ENCODE measurements around the gene IP6K3. TPM values are rescaled to one million over a fixed set of nuclear protein-coding genes. Genes with fewer than 3 reads are reported as not detected.
A peak's percentile ranks its signal among the peaks of the same experiment; 100 is the strongest.

IP6K3 gene
- total and polyA plus RNA-seq, 2 experiments from 2014 or later: 0.14 to 0.16 TPM

DNA sequence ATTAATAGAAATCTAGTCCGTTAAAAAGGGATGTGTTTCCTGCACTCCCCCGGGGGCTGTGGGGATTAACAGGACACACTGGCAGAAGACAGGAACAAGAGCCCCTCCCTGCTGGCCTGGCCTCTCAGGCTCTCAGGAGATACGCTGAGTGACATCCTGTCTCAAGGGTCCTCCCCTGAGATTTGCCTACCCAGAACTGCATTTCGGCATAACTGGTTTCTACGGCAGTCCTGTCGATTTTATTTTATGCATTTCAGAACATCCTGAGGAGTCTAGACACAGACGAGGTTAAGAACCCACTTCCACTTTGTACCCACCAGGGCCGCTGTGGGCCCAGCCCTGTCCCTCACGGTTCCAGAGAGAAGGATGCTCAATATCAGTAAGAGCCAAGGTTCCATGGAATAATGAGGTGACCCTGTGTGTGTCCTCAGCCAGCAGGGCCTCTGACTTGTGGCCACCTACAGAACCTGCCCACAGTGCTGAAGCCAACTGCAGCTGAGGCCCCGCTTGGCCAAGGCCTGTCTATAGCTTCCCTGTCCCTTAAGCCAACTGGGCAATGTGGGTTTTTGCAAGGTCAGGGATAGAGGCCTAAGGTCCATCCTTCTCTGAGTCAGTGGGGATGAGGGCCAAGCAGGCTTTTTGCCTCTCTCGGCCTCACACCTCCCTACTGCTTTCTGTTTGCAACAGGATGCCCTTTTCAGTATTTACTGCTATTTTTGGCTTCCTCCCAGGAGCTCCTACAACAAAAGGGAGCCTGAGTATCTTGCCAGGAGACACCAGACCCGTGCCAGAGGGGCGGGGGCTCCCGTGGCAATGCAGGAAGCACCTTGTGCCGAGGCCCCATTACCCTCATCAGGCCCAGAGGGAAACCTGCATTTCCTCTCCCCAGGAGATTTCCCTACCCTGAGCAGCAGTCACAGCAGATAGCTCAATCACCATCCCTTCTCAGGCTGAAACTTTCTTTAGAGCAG lies 49.9 kb downstream of the IP6K3 start:
- Mint-ChIP-seq H3K4me3 (no peak overlapping the region; the same call in 2 of the 3 replicates), H3K9me3 (no peaks in the 10 kb centered on the region), H3K36me3 (ENCODE audit: low read depth) (peaks cover 64% of the 10 kb centered on the region), H3K27me3 (ENCODE audit: insufficient read depth, low read depth, poor library complexity) (peaks cover 19% of the 10 kb centered on the region), H3K27ac (peak overlapping the region; percentile 69), H3K4me1 (peaks cover 31% of the 10 kb centered on the region)
- H2AFZ ChIP-seq: no peak overlapping the region
- no peak for ATAC-seq
- no peak overlapping the region for H3K4me2 ChIP-seq
- H3K36me3 ChIP-seq (ENCODE audit: insufficient read depth): peaks cover 10% of the 10 kb centered on the region
- H4K20me1 ChIP-seq (replicated peaks; ENCODE audit: insufficient read depth): peaks cover 6% of the 10 kb centered on the region
- H3K4me1 ChIP-seq (ENCODE audit: insufficient read depth): 0 out of 2 replicates have a peak, but pooled peaks cover 2% of the 10 kb centered on the region
- no peak overlapping the region for H3K27ac ChIP-seq (ENCODE audit: low read depth)
- 0 out of 2 replicates have a peak, but pooled peaks cover 5% of the 10 kb centered on the region for H3F3A ChIP-seq (replicated peaks; ENCODE audit: low read depth)
- TF ChIP-seq STAT1 (IDR thresholded peaks at IDR 0.05; ENCODE audit: unreplicated experiment): no peak
- TF ChIP-seq, protein P1, sequence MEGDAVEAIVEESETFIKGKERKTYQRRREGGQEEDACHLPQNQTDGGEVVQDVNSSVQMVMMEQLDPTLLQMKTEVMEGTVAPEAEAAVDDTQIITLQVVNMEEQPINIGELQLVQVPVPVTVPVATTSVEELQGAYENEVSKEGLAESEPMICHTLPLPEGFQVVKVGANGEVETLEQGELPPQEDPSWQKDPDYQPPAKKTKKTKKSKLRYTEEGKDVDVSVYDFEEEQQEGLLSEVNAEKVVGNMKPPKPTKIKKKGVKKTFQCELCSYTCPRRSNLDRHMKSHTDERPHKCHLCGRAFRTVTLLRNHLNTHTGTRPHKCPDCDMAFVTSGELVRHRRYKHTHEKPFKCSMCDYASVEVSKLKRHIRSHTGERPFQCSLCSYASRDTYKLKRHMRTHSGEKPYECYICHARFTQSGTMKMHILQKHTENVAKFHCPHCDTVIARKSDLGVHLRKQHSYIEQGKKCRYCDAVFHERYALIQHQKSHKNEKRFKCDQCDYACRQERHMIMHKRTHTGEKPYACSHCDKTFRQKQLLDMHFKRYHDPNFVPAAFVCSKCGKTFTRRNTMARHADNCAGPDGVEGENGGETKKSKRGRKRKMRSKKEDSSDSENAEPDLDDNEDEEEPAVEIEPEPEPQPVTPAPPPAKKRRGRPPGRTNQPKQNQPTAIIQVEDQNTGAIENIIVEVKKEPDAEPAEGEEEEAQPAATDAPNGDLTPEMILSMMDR (conservative IDR thresholded peaks at IDR 0.05; ENCODE audit: low read depth in 2 of 2): no peak
- TF ChIP-seq JUNB (IDR thresholded peaks at IDR 0.05; ENCODE audit: unreplicated experiment): no peak
- no peak for TF ChIP-seq EZH2phosphoT487 (IDR thresholded peaks at IDR 0.05; ENCODE audit: unreplicated experiment)
- TF ChIP-seq, protein P2, sequence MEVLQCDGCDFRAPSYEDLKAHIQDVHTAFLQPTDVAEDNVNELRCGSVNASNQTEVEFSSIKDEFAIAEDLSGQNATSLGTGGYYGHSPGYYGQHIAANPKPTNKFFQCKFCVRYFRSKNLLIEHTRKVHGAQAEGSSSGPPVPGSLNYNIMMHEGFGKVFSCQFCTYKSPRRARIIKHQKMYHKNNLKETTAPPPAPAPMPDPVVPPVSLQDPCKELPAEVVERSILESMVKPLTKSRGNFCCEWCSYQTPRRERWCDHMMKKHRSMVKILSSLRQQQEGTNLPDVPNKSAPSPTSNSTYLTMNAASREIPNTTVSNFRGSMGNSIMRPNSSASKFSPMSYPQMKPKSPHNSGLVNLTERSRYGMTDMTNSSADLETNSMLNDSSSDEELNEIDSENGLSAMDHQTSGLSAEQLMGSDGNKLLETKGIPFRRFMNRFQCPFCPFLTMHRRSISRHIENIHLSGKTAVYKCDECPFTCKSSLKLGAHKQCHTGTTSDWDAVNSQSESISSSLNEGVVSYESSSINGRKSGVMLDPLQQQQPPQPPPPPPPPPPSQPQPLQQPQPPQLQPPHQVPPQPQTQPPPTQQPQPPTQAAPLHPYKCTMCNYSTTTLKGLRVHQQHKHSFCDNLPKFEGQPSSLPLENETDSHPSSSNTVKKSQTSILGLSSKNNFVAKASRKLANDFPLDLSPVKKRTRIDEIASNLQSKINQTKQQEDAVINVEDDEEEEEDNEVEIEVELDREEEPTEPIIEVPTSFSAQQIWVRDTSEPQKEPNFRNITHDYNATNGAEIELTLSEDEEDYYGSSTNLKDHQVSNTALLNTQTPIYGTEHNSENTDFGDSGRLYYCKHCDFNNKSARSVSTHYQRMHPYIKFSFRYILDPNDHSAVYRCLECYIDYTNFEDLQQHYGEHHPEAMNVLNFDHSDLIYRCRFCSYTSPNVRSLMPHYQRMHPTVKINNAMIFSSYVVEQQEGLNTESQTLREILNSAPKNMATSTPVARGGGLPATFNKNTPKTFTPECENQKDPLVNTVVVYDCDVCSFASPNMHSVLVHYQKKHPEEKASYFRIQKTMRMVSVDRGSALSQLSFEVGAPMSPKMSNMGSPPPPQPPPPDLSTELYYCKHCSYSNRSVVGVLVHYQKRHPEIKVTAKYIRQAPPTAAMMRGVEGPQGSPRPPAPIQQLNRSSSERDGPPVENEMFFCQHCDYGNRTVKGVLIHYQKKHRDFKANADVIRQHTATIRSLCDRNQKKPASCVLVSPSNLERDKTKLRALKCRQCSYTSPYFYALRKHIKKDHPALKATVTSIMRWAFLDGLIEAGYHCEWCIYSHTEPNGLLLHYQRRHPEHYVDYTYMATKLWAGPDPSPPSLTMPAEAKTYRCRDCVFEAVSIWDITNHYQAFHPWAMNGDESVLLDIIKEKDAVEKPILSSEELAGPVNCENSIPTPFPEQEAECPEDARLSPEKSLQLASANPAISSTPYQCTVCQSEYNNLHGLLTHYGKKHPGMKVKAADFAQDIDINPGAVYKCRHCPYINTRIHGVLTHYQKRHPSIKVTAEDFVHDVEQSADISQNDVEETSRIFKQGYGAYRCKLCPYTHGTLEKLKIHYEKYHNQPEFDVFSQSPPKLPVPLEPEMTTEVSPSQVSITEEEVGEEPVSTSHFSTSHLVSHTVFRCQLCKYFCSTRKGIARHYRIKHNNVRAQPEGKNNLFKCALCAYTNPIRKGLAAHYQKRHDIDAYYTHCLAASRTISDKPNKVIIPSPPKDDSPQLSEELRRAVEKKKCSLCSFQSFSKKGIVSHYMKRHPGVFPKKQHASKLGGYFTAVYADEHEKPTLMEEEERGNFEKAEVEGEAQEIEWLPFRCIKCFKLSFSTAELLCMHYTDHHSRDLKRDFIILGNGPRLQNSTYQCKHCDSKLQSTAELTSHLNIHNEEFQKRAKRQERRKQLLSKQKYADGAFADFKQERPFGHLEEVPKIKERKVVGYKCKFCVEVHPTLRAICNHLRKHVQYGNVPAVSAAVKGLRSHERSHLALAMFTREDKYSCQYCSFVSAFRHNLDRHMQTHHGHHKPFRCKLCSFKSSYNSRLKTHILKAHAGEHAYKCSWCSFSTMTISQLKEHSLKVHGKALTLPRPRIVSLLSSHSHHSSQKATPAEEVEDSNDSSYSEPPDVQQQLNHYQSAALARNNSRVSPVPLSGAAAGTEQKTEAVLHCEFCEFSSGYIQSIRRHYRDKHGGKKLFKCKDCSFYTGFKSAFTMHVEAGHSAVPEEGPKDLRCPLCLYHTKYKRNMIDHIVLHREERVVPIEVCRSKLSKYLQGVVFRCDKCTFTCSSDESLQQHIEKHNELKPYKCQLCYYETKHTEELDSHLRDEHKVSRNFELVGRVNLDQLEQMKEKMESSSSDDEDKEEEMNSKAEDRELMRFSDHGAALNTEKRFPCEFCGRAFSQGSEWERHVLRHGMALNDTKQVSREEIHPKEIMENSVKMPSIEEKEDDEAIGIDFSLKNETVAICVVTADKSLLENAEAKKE (CRISPR knock-in tag; IDR thresholded peaks at IDR 0.05): no peak
- no peak for TF ChIP-seq ZNF331 (CRISPR knock-in tag; IDR thresholded peaks at IDR 0.05; ENCODE audit: low read depth)
- TF ChIP-seq ZNF114 (CRISPR knock-in tag; IDR thresholded peaks at IDR 0.05): no peak
- TF ChIP-seq CREB1 (CRISPR knock-in tag; IDR thresholded peaks at IDR 0.05; ENCODE audit: low read depth): no peak
- no peak for TF ChIP-seq EZH2 (IDR thresholded peaks at IDR 0.05; ENCODE audit: low read depth, unreplicated experiment)
- TF ChIP-seq, protein P3, sequence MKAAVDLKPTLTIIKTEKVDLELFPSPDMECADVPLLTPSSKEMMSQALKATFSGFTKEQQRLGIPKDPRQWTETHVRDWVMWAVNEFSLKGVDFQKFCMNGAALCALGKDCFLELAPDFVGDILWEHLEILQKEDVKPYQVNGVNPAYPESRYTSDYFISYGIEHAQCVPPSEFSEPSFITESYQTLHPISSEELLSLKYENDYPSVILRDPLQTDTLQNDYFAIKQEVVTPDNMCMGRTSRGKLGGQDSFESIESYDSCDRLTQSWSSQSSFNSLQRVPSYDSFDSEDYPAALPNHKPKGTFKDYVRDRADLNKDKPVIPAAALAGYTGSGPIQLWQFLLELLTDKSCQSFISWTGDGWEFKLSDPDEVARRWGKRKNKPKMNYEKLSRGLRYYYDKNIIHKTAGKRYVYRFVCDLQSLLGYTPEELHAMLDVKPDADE (IDR thresholded peaks at IDR 0.05): no peak
- TF ChIP-seq NANOG (IDR thresholded peaks at IDR 0.05; ENCODE audit: borderline replicate concordance): no peak
- TF ChIP-seq, protein P4, sequence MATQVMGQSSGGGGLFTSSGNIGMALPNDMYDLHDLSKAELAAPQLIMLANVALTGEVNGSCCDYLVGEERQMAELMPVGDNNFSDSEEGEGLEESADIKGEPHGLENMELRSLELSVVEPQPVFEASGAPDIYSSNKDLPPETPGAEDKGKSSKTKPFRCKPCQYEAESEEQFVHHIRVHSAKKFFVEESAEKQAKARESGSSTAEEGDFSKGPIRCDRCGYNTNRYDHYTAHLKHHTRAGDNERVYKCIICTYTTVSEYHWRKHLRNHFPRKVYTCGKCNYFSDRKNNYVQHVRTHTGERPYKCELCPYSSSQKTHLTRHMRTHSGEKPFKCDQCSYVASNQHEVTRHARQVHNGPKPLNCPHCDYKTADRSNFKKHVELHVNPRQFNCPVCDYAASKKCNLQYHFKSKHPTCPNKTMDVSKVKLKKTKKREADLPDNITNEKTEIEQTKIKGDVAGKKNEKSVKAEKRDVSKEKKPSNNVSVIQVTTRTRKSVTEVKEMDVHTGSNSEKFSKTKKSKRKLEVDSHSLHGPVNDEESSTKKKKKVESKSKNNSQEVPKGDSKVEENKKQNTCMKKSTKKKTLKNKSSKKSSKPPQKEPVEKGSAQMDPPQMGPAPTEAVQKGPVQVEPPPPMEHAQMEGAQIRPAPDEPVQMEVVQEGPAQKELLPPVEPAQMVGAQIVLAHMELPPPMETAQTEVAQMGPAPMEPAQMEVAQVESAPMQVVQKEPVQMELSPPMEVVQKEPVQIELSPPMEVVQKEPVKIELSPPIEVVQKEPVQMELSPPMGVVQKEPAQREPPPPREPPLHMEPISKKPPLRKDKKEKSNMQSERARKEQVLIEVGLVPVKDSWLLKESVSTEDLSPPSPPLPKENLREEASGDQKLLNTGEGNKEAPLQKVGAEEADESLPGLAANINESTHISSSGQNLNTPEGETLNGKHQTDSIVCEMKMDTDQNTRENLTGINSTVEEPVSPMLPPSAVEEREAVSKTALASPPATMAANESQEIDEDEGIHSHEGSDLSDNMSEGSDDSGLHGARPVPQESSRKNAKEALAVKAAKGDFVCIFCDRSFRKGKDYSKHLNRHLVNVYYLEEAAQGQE (IDR thresholded peaks at IDR 0.05; ENCODE audit: unreplicated experiment): no peak
- TF ChIP-seq POLR2AphosphoS5 (IDR thresholded peaks at IDR 0.05; ENCODE audit: low read depth): no peak
- no peak overlapping the region for H3K4me3 ChIP-seq
- no peaks in the 10 kb centered on the region for H3K27me3 ChIP-seq (ENCODE audit: insufficient read depth)
- H3K79me2 ChIP-seq (replicated peaks; ENCODE audit: insufficient read depth): 0 out of 2 replicates have a peak, but pooled peaks cover 3% of the 10 kb centered on the region
- DNase-seq (ENCODE audit: low spot score): no peak
- H3K9me2 ChIP-seq (ENCODE audit: insufficient read depth): no peaks in the 10 kb centered on the region

All from GM23338 (cell line).